ENCODE measurements around the gene TXN2. TPM values are rescaled to one million over a fixed set of nuclear protein-coding genes. Genes with fewer than 3 reads are reported as not detected.

TXN2 gene
- total RNA-seq, 4 donors from 2014 or later: 34.9 to 56.5 (median 47.2) TPM

GRCh38 chr22:36440429-36441002 lies 40.9 kb downstream of the TXN2 start:
- no peak for TF ChIP-seq EP300 (IDR thresholded peaks at IDR 0.05)
- Histone ChIP-seq H3K36me3 (no peaks in the 10 kb centered on the region), H3K27me3 (no peaks in the 10 kb centered on the region), H3K4me1 (peaks cover 6 to 30% (median 19%) of the 10 kb centered on the region in 4 donors), H3K4me3 (no peak overlapping the region), H3K9me3 (no peaks in the 10 kb centered on the region), H3K27ac (replicated peaks in 1 of 4) (peak overlapping the region in 1 of 4 donors; percentile 6)
- 96% methylated on average over 8 of the region's 8 CpGs for WGBS
- intact Hi-C loops (cut with DNase I): loop anchor here (10.0 kb wide), 1 partner anchor 46 kb away; no protein-coding TSS in a partner anchor
- no peak for DNase-seq (ENCODE audit: extremely low spot score)

- no peaks in the 10 kb centered on the region for H3K36me3 ChIP-seq
- H3K9me3 ChIP-seq: no peaks in the 10 kb centered on the region
- TF ChIP-seq POLR2AphosphoS5 (IDR thresholded peaks at IDR 0.05) (peak; percentile 34 to 71), POLR2A (IDR thresholded peaks at IDR 0.05; ENCODE audit: low read depth) (no peak)
- intact Hi-C loops (cut with DNase I): loop anchor here (10.0 kb wide), 1 partner anchor 45 kb away; no protein-coding TSS in a partner anchor
- 79% methylated on average over 5 of the region's 6 CpGs for WGBS
- H3K27me3 ChIP-seq: no peaks in the 10 kb centered on the region
- no peak for DNase-seq (ENCODE audit: extremely low spot score)
- peaks cover 2 to 30% (median 16%) of the 10 kb centered on the region in 4 donors for H3K4me1 ChIP-seq
- peak overlapping the region in 2 of 4 donors; percentile 6 to 39 for H3K27ac ChIP-seq (replicated peaks in 1 of 4)
- H3K4me3 ChIP-seq: no peak overlapping the region
These were observed 41.8 kb downstream of the TXN2 start for GRCh38 chr22:36439481-36440271.

GRCh38 chr22:36435516-36436415 lies 45.7 kb downstream of the TXN2 start:
- WGBS: 57% methylated on average over 16 of the region's 16 CpGs
- H3K4me3 ChIP-seq: no peak overlapping the region
- H3K4me1 ChIP-seq: peaks cover 0 to 43% (median 17%) of the 10 kb centered on the region in 4 donors
- intact Hi-C loops (cut with DNase I): no loop called here
- H3K27ac ChIP-seq (replicated peaks in 1 of 4): peak overlapping the region in 2 of 4 donors; percentile 27 to 49
- H3K27me3 ChIP-seq: no peaks in the 10 kb centered on the region
- no peak for DNase-seq (ENCODE audit: extremely low spot score)
- H3K9me3 ChIP-seq: no peaks in the 10 kb centered on the region
- H3K36me3 ChIP-seq: no peaks in the 10 kb centered on the region
- TF ChIP-seq EP300 (IDR thresholded peaks at IDR 0.05) (no peak), POLR2AphosphoS5 (IDR thresholded peaks at IDR 0.05) (no peak), POLR2A (IDR thresholded peaks at IDR 0.05; ENCODE audit: low read depth) (no peak), CTCF (IDR thresholded peaks at IDR 0.05) (no peak)

GRCh38 chr22:36433318-36434231 lies 47.9 kb downstream of the TXN2 start:
- no peaks in the 10 kb centered on the region for H3K27me3 ChIP-seq
- H3K27ac ChIP-seq (replicated peaks in 1 of 4): no peak overlapping the region
- peaks cover 0 to 29% (median 10%) of the 10 kb centered on the region in 4 donors for H3K4me1 ChIP-seq
- no peak for DNase-seq (ENCODE audit: extremely low spot score)
- no peak overlapping the region for H3K4me3 ChIP-seq
- no peak for TF ChIP-seq CTCF (IDR thresholded peaks at IDR 0.05)
- no peak for TF ChIP-seq POLR2A (IDR thresholded peaks at IDR 0.05; ENCODE audit: low read depth)
- TF ChIP-seq POLR2AphosphoS5 (IDR thresholded peaks at IDR 0.05): no peak
- TF ChIP-seq EP300 (IDR thresholded peaks at IDR 0.05): no peak
- no peaks in the 10 kb centered on the region for H3K36me3 ChIP-seq
- no peaks in the 10 kb centered on the region for H3K9me3 ChIP-seq
- intact Hi-C loops (cut with DNase I): no loop called here
- WGBS: 64% methylated on average over 13 of the region's 14 CpGs

Data from esophagus muscularis mucosa (tissue), 4 donors.